GM19035 (cell line): ENCODE data around the gene HAAO.
"Not testable (repeated sequence)": the region's sequence is repeated elsewhere in the genome, so short reads cannot be mapped to it uniquely, and the experiment has no call there.

Experiments
- ATAC-seq: cut with Tn5 transposase; IDR thresholded peaks from one replicate; pipeline ENCODE4 v1.9.1; 2021; ENCODE audit not compliant: unreplicated experiment

Gene HAAO

GRCh38 chr2:42752314-42752713, 40.1 kb downstream of the HAAO start:
- ATAC-seq, result peak; percentile 67

GRCh38 chr2:42748840-42749239, 43.5 kb downstream of the HAAO start:
- no peak for ATAC-seq

- no peak for ATAC-seq
Observed at GRCh38 chr2:42747422-42747821, 45.0 kb downstream of the HAAO start.

- ATAC-seq, result no peak
Observed at GRCh38 chr2:42744545-42745082, 47.8 kb downstream of the HAAO start.

- ATAC-seq, result no peak
Observed at GRCh38 chr2:42743659-42743990, 48.8 kb downstream of the HAAO start.

GRCh38 chr2:42742740-42743658, 49.4 kb downstream of the HAAO start:
- ATAC-seq, result no peak

- no peak for ATAC-seq
Observed at GRCh38 chr2:42741140-42741539, 51.2 kb downstream of the HAAO start.

GRCh38 chr2:42736598-42737322, 55.6 kb downstream of the HAAO start:
- ATAC-seq, result no peak

- ATAC-seq, result no peak
Observed at GRCh38 chr2:42733852-42734251, 58.5 kb downstream of the HAAO start.

GRCh38 chr2:42731316-42731715, 61.1 kb downstream of the HAAO start:
- ATAC-seq, result not testable (repeated sequence)

GRCh38 chr2:42726680-42727079, 65.7 kb downstream of the HAAO start:
- no peak for ATAC-seq

GRCh38 chr2:42725657-42726056, 66.7 kb downstream of the HAAO start:
- ATAC-seq, result no peak

- no peak for ATAC-seq
Observed at GRCh38 chr2:42724886-42725285, 67.5 kb downstream of the HAAO start.

- ATAC-seq, result no peak
Observed at GRCh38 chr2:42723465-42723864, 68.9 kb downstream of the HAAO start.

- ATAC-seq, result peak; percentile 98
Observed at GRCh38 chr2:42722320-42723190, 69.8 kb downstream of the HAAO start.

GRCh38 chr2:42721898-42722297, 70.5 kb downstream of the HAAO start:
- ATAC-seq, result no peak
